Measurements from ENCODE around the gene ZNRF2.
"Not testable (repeated sequence)": the region's sequence is repeated elsewhere in the genome, so short reads cannot be mapped to it uniquely, and the experiment has no call there.

ZNRF2 gene

DNA sequence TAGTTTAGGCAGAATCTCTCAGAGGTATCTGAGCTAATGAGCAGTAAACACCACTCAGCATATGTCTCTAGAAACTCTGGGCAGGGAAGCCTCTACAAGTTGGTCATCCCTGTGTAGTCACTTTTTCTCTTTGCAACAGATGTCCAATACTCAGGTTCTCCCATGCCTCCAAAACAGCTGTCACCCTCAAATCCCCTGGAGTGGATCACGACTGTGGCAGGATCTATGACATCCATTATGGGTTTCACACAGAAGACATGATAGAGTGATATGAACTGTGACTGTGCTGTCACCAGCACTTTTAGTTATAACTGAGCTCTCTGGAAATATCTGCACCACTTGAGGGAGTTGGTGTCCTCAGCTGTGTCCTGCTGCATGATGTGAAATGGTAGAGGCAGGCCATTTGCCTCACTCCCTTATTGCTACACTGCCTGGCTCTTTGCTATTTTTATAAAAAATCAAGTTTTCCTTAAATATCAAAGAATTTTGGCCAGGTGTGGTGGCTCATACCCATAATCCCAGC lies 24.1 kb upstream of the ZNRF2 start:
- in situ Hi-C loops (cut with HindIII; ENCODE audit: low sequenced_read_pairs) = no loop called here

- in situ Hi-C loops (cut with HindIII; ENCODE audit: low sequenced_read_pairs) = no loop called here
Measured at GRCh38 chr7:30263090-30263710, 21.2 kb upstream of the ZNRF2 start.

- in situ Hi-C loops (cut with HindIII; ENCODE audit: low sequenced_read_pairs) = no loop called here
Measured at GRCh38 chr7:30264052-30264451, 20.3 kb upstream of the ZNRF2 start.

DNA sequence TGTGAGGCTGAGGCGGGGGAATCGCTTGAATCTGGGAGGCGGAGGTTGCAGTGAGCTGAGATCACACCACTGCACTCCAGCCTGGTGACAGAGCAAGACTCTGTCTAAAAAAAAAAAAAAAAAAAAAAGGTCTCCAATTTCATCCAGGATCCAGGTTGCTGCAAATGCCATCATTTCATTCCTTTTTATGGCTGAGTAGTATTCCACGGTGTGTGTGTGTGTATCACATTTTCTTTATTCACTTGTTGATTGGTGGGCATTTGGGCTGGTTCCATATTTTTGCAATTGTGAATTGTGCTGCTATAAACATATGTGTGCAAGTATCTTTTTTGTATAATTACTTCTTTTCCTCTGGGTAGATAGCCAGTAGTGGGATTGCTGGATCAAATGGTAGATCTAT lies 19.2 kb upstream of the ZNRF2 start:
- in situ Hi-C loops (cut with HindIII; ENCODE audit: low sequenced_read_pairs) = not testable (repeated sequence)

GRCh38 chr7:30266686-30267085 lies 17.7 kb upstream of the ZNRF2 start:
- in situ Hi-C loops (cut with HindIII; ENCODE audit: low sequenced_read_pairs) = no loop called here

GRCh38 chr7:30268586-30268985 lies 15.8 kb upstream of the ZNRF2 start:
- in situ Hi-C loops (cut with HindIII; ENCODE audit: low sequenced_read_pairs) = no loop called here

GRCh38 chr7:30269490-30269889 lies 14.9 kb upstream of the ZNRF2 start:
- in situ Hi-C loops (cut with HindIII; ENCODE audit: low sequenced_read_pairs) = no loop called here

GRCh38 chr7:30270921-30271320 lies 13.5 kb upstream of the ZNRF2 start:
- in situ Hi-C loops (cut with HindIII; ENCODE audit: low sequenced_read_pairs) = no loop called here

- in situ Hi-C loops (cut with HindIII; ENCODE audit: low sequenced_read_pairs) = no loop called here
Measured at GRCh38 chr7:30272126-30272525, 12.3 kb upstream of the ZNRF2 start.

DNA sequence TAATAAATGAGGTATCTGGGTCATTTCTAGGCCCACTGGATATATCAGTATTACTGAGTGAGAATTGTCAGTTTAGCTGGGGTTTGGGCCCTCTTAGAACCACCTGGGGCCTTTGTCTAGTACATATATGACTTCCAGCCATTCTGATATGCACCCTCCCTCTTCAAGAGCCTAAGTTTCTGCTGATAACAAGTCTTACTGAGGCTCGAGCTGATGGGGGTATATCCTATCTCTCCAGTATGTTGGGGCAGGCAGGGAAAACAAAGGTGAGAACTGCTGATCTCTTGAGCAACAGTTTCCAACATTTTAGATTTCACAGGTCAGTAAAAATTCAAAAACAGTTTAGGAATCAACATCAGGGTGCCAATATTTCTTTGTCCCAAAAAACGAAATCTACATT lies 10.8 kb upstream of the ZNRF2 start:
- in situ Hi-C loops (cut with HindIII; ENCODE audit: low sequenced_read_pairs) = no loop called here

GRCh38 chr7:30274641-30275040 lies 9.8 kb upstream of the ZNRF2 start:
- in situ Hi-C loops (cut with HindIII; ENCODE audit: low sequenced_read_pairs) = no loop called here

DNA sequence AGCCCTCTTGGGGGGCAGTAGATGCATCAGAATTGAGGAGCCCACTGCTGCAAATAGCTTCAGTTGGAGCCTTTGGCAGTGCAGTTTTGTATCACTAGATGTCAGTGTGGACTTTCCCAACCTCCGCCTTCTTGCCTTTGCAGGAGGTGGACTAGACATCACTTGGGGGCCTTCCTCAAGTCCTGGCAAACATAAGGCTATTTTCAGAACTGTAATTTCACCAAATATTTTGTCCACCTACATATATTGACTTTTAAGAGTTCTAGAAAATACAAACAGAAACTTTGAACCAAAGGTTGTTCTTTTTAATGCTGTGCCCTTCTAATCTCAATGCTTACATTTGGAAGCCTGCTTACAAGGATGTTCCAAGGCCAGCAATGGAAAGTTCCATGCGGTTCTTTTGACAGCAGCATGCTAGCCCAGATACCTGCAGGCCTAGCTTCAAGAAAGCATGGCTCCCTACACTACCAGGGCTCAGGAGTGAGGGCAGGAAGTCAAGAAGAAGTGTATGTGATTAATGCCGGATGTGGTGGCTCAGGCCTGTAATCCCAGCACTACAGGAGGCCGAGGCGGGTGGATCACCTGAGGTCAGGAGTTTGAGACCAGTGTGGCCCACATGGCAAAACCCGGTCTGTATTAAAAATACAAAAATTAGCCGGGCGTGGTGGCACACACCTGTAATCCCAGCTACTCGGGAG lies 8.0 kb upstream of the ZNRF2 start:
- in situ Hi-C loops (cut with HindIII; ENCODE audit: low sequenced_read_pairs) = no loop called here

- in situ Hi-C loops (cut with HindIII; ENCODE audit: low sequenced_read_pairs) = no loop called here
Measured at GRCh38 chr7:30278376-30278775, 6.0 kb upstream of the ZNRF2 start.

GRCh38 chr7:30278849-30279652 lies 5.3 kb upstream of the ZNRF2 start:
- in situ Hi-C loops (cut with HindIII; ENCODE audit: low sequenced_read_pairs) = no loop called here

- in situ Hi-C loops (cut with HindIII; ENCODE audit: low sequenced_read_pairs) = no loop called here
Measured at GRCh38 chr7:30279653-30279904, 4.8 kb upstream of the ZNRF2 start.

DNA sequence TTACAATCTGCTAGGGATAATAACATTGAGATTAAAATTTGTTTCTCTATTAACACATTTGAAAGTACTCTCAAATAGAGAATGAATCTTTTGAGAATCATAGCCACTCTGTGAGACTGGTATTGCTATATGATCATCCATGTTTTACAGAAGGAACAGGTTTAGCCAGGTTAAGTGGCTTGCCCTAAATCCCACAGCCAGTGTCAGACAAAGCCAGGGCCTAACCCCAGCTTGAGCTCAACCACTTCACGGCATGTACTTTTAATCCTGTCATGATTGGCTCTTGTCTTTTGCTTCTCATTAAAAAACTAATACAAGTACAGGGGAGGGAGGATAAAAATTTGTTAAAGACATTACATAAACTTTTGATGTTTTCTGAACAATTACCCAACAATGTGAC lies 3.8 kb upstream of the ZNRF2 start:
- in situ Hi-C loops (cut with HindIII; ENCODE audit: low sequenced_read_pairs) = no loop called here

DNA sequence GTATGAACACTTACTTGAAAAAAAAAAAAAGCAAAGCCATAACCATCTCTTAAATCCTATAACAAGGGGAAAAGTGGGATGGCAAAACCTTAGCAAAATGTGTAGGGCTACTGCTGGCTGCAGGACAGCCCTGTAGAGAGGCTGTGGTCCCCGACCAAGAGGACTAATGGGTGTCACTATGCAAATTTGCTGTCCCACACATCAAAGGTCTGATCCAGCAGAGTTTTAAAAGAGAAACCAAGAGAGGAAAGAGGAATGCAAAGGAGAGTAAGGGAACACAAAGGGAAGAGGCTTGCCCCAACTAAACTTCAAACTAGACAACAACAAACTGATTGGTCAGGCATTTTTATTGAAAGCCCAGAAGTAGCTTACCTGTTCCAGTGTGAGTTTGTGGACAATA lies 3.1 kb upstream of the ZNRF2 start:
- in situ Hi-C loops (cut with HindIII; ENCODE audit: low sequenced_read_pairs) = no loop called here

GRCh38 chr7:30281791-30282190 lies 2.6 kb upstream of the ZNRF2 start:
- in situ Hi-C loops (cut with HindIII; ENCODE audit: low sequenced_read_pairs) = no loop called here

DNA sequence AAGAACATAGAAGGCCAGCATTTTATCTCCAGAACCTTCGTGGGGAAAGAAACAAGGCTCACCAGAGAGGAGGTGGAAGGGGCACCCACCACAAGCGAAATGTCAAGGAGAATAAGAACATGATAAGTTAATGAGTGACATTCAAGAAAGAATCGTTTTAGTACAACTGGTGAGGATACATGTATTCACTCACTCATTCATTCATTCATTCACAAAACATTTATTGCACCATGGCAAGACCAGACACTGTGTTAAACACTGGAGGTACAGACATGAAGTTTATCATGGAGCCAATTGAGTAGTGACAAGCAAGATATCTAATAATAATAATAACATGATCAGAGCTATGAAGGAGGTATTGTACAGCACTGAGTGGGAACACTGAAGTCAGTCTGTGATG lies 1.7 kb upstream of the ZNRF2 start:
- in situ Hi-C loops (cut with HindIII; ENCODE audit: low sequenced_read_pairs) = no loop called here

DNA sequence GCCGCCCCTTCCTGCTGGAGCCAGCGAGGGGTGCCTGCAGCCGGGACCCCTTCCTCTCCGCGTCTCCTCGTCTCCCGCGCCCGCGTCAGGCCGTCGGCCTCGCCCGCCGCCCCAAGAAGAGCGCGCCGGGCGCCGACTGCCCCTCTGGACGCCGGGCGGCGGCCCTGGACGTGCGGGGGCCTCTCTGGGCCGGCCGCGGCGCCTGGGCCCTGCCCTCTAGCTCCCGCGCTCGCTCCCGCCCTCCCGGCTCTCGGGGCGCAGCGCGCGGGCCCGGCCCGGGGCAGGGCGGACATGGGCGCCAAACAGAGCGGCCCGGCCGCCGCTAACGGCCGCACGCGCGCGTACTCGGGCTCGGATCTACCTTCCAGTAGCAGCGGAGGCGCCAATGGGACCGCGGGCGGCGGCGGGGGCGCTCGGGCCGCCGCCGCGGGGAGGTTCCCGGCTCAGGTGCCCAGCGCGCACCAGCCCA lies 704 bp downstream of the ZNRF2 start:
- in situ Hi-C loops (cut with HindIII; ENCODE audit: low sequenced_read_pairs) = no loop called here

- in situ Hi-C loops (cut with HindIII; ENCODE audit: low sequenced_read_pairs) = no loop called here
Measured at GRCh38 chr7:30285536-30286284, 1.3 kb downstream of the ZNRF2 start.
